ENCODE data around the gene NENF. TPM values are rescaled to one million over a fixed set of nuclear protein-coding genes. Genes with fewer than 3 reads are reported as not detected.

NENF gene
- total RNA-seq, 3 donors from 2014 or later (not counting 1 experiment from before 2014, with no cell fraction given): 7.2 to 14.0 (median 12.2) TPM

- Histone ChIP-seq H3K27ac (ENCODE audit: low read length) (no peak overlapping the region), H3K9me3 (ENCODE audit: control insufficient read depth, insufficient read depth, low read length) (no peaks in the 10 kb centered on the region), H3K36me3 (ENCODE audit: control insufficient read depth, insufficient read depth, low read length) (no peaks in the 10 kb centered on the region), H3K27me3 (ENCODE audit: control insufficient read depth, insufficient read depth, low read length) (no peaks in the 10 kb centered on the region), H3K4me3 (ENCODE audit: low read length) (no peak overlapping the region), H3K4me1 (ENCODE audit: control insufficient read depth, insufficient read depth, low read length) (peaks cover 3% of the 10 kb centered on the region)
- intact Hi-C loops (cut with micrococcal nuclease): no loop called here
- ATAC-seq: no peak
- peaks cover 0 to 12% of the 10 kb centered on the region in 2 donors for H3K4me1 Mint-ChIP-seq
- TF ChIP-seq CTCF (IDR thresholded peaks at IDR 0.05): no peak
- H3K27ac Mint-ChIP-seq: no peak overlapping the region
- H3K27me3 Mint-ChIP-seq (ENCODE audit: low read depth in 2 of 2): peaks cover 0 to 2% of the 10 kb centered on the region in 2 donors
- WGBS (ENCODE audit: insufficient coverage): 90% methylated on average over 9 of the region's 9 CpGs
- H3K9me3 Mint-ChIP-seq: no peaks in the 10 kb centered on the region
- DNase-seq: no peak
- H3K4me3 Mint-ChIP-seq: no peak overlapping the region
- H3K36me3 Mint-ChIP-seq: no peaks in the 10 kb centered on the region
Measured at GRCh38 chr1:212460376-212460775, 27.7 kb downstream of the NENF start.

GRCh38 chr1:212461916-212462660 is 29.4 kb downstream of the NENF start:
- intact Hi-C loops (cut with micrococcal nuclease): no loop called here

GRCh38 chr1:212463565-212464285 is 31.0 kb downstream of the NENF start:
- H3K4me1 ChIP-seq (ENCODE audit: control insufficient read depth, insufficient read depth, low read length): no peaks in the 10 kb centered on the region
- ATAC-seq: no peak
- Mint-ChIP-seq H3K27ac (no peak overlapping the region), H3K36me3 (no peaks in the 10 kb centered on the region), H3K27me3 (ENCODE audit: low read depth in 2 of 2) (peaks cover 0 to 2% of the 10 kb centered on the region in 2 donors), H3K9me3 (no peaks in the 10 kb centered on the region), H3K4me3 (no peak overlapping the region), H3K4me1 (no peaks in the 10 kb centered on the region)
- H3K27me3 ChIP-seq (ENCODE audit: control insufficient read depth, insufficient read depth, low read length): no peaks in the 10 kb centered on the region
- no peaks in the 10 kb centered on the region for H3K36me3 ChIP-seq (ENCODE audit: control insufficient read depth, insufficient read depth, low read length)
- intact Hi-C loops (cut with micrococcal nuclease): no loop called here
- no peak overlapping the region for H3K27ac ChIP-seq (ENCODE audit: low read length)
- no peaks in the 10 kb centered on the region for H3K9me3 ChIP-seq (ENCODE audit: control insufficient read depth, insufficient read depth, low read length)
- no peak overlapping the region for H3K4me3 ChIP-seq (ENCODE audit: low read length)
- no peak for DNase-seq
- TF ChIP-seq CTCF (IDR thresholded peaks at IDR 0.05): no peak
- WGBS (ENCODE audit: insufficient coverage): 91% methylated on average over 7 of the region's 7 CpGs

More at GRCh38 chr1:212461916-212462660, 29.4 kb downstream of the NENF start:
- no peaks in the 10 kb centered on the region for H3K4me1 ChIP-seq (ENCODE audit: control insufficient read depth, insufficient read depth, low read length)
- Mint-ChIP-seq H3K27ac (no peak overlapping the region), H3K27me3 (ENCODE audit: low read depth in 2 of 2) (peaks cover 0 to 2% of the 10 kb centered on the region in 2 donors), H3K4me1 (peaks cover 0 to 12% of the 10 kb centered on the region in 2 donors), H3K4me3 (no peak overlapping the region), H3K9me3 (no peaks in the 10 kb centered on the region), H3K36me3 (no peaks in the 10 kb centered on the region)
- no peaks in the 10 kb centered on the region for H3K9me3 ChIP-seq (ENCODE audit: control insufficient read depth, insufficient read depth, low read length)
- no peak for TF ChIP-seq CTCF (IDR thresholded peaks at IDR 0.05)
- 89% methylated on average over 12 of the region's 13 CpGs for WGBS (ENCODE audit: insufficient coverage)
- ATAC-seq (no peak), DNase-seq (no peak)
- H3K27me3 ChIP-seq (ENCODE audit: control insufficient read depth, insufficient read depth, low read length): no peaks in the 10 kb centered on the region
- H3K27ac ChIP-seq (ENCODE audit: low read length): no peak overlapping the region
- no peak overlapping the region for H3K4me3 ChIP-seq (ENCODE audit: low read length)
- no peaks in the 10 kb centered on the region for H3K36me3 ChIP-seq (ENCODE audit: control insufficient read depth, insufficient read depth, low read length)

Data from natural killer cell (primary cell).